GM18951 (cell line): ENCODE data around the gene FRMD4B.

Source experiments
- POLR2A ChIP-seq: IDR thresholded peaks from 4 replicates; pipeline ENCODE4 v1.6.1; 2011; ENCODE audit warnings: mild to moderate bottlenecking; ENCODE audit not compliant: insufficient read length, insufficient read depth; ENCODE audit errors: extremely low read depth
- in situ Hi-C: fragments of 300-500 bp; cut with MboI; formaldehyde crosslinking; loops from one replicate; pipeline ENCODE4 v1.12.0; 2022; ENCODE audit warnings: low sequenced_read_pairs, mixed read lengths, inconsistent platforms; ENCODE audit not compliant: unreplicated experiment

FRMD4B gene

GRCh38 chr3:69322158-69322509 is 63.8 kb downstream of the FRMD4B start:
- in situ Hi-C loops = loop anchor here (10.0 to 25.0 kb wide), 2 partner anchors 103 to 340 kb away; no protein-coding TSS in a partner anchor

GRCh38 chr3:69321301-69322157 is 64.4 kb downstream of the FRMD4B start:
- TF ChIP-seq POLR2A = no peak
- in situ Hi-C loops = loop anchor here (10.0 to 25.0 kb wide), 2 partner anchors 103 to 341 kb away; no protein-coding TSS in a partner anchor

More at GRCh38 chr3:69322158-69322509, 63.8 kb downstream of the FRMD4B start:
- TF ChIP-seq POLR2A = no peak

- in situ Hi-C loops = loop anchor here (10.0 to 25.0 kb wide), 2 partner anchors 104 to 341 kb away; no protein-coding TSS in a partner anchor
- no peak for TF ChIP-seq POLR2A
Measured at GRCh38 chr3:69320871-69321271, 65.0 kb downstream of the FRMD4B start.

- in situ Hi-C loops = loop anchor here (10.0 to 25.0 kb wide), 2 partner anchors 105 to 343 kb away; no protein-coding TSS in a partner anchor
- no peak for TF ChIP-seq POLR2A
Measured at GRCh38 chr3:69319652-69320051, 66.2 kb downstream of the FRMD4B start.

- TF ChIP-seq POLR2A = no peak
- in situ Hi-C loops = loop anchor here (25.0 kb wide), 1 partner anchor 344 kb away; no protein-coding TSS in a partner anchor
Measured at GRCh38 chr3:69318410-69318809, 67.5 kb downstream of the FRMD4B start.

GRCh38 chr3:69313251-69313650 is 72.6 kb downstream of the FRMD4B start:
- no peak for TF ChIP-seq POLR2A
- in situ Hi-C loops = loop anchor here (25.0 kb wide), 1 partner anchor 349 kb away; no protein-coding TSS in a partner anchor

GRCh38 chr3:69309814-69310213 is 76.1 kb downstream of the FRMD4B start:
- no peak for TF ChIP-seq POLR2A
- in situ Hi-C loops = loop anchor here (5.0 to 25.0 kb wide), 2 partner anchors 153 to 352 kb away; no protein-coding TSS in a partner anchor

- in situ Hi-C loops = loop anchor here (5.0 to 25.0 kb wide), 2 partner anchors 149 to 356 kb away; no protein-coding TSS in a partner anchor
- TF ChIP-seq POLR2A = no peak
Measured at GRCh38 chr3:69306239-69307185, 79.4 kb downstream of the FRMD4B start.

GRCh38 chr3:69305011-69305410 is 80.9 kb downstream of the FRMD4B start:
- no peak for TF ChIP-seq POLR2A
- in situ Hi-C loops = loop anchor here (5.0 to 25.0 kb wide), 2 partner anchors 148 to 357 kb away; no protein-coding TSS in a partner anchor

- no peak for TF ChIP-seq POLR2A
- in situ Hi-C loops = loop anchor here (25.0 kb wide), 1 partner anchor 358 kb away; no protein-coding TSS in a partner anchor
Measured at GRCh38 chr3:69304396-69304795, 81.5 kb downstream of the FRMD4B start.

GRCh38 chr3:69300296-69300695 is 85.6 kb downstream of the FRMD4B start:
- in situ Hi-C loops = loop anchor here (25.0 kb wide), 1 partner anchor 362 kb away; no protein-coding TSS in a partner anchor
- no peak for TF ChIP-seq POLR2A

GRCh38 chr3:69299344-69299743 is 86.5 kb downstream of the FRMD4B start:
- in situ Hi-C loops = no loop called here
- no peak for TF ChIP-seq POLR2A
